Upper lobe of left lung (tissue), 6 donors: ENCODE results near the gene DIAPH2. TPM values are rescaled to one million over a fixed set of nuclear protein-coding genes. Genes with fewer than 3 reads are reported as not detected.

Source experiments
- ATAC-seq, 2 donors: fragments of 200-7000 bp; cut with Tn5 transposase; one replicate each; pipeline ENCODE4 v1.9.1; 2022; ENCODE audit warnings: mild to moderate bottlenecking in 2 of 2, moderate library complexity in 2 of 2; ENCODE audit not compliant: low FRiP score in 2 of 2
- DNase-seq, 2 donors: peaks; one replicate each; pipeline ENCODE4 v3.0.0-alpha.2; 2019 to 2020
- H3K27ac ChIP-seq, 4 donors: fragments of 200-600 bp; sonication (generic); one replicate each; pipeline ENCODE4 v1.5.1; 2016 to 2019
- H3K27me3 ChIP-seq, 4 donors: fragments of 200-600 bp; sonication (generic); one replicate each; pipeline ENCODE4 v1.5.1; 2017 to 2019
- H3K36me3 ChIP-seq, 4 donors: fragments of 200-600 bp; sonication (generic); one replicate each; pipeline ENCODE4 v1.5.1; 2016 to 2019
- H3K4me1 ChIP-seq, 4 donors: fragments of 200-600 bp; sonication (generic); one replicate each; pipeline ENCODE4 v1.5.1; 2018 to 2019
- H3K4me3 ChIP-seq, 4 donors: fragments of 200-600 bp; sonication (generic); one replicate each; pipeline ENCODE4 v1.5.1; 2017 to 2019; ENCODE audit warnings: mild to moderate bottlenecking in 2 of 4, moderate library complexity in 1 of 4
- H3K9me3 ChIP-seq, 4 donors: fragments of 200-600 bp; sonication (generic); one replicate each; pipeline ENCODE4 v1.5.1; 2018 to 2019
- CTCF ChIP-seq, 6 experiments: fragments of 450-650 bp in 4 of 6; fragments of 200-600 bp in 2 of 6; sonication (generic) in 2 of 6; IDR thresholded peaks; one replicate each; pipeline ENCODE4 v1.5.1; 2016 to 2019; ENCODE audit warnings: antibody characterized with exemption in 6 of 6
- EP300 ChIP-seq, 4 donors: sonication (generic); formaldehyde crosslinking; IDR thresholded peaks; one replicate each; pipeline ENCODE4 v1.5.1; 2017; ENCODE audit warnings: antibody characterized with exemption in 4 of 4, control low read depth in 2 of 4
- POLR2A ChIP-seq, 4 donors: fragments of 450-650 bp; IDR thresholded peaks; one replicate each; pipeline ENCODE4 v1.5.1; 2016 to 2017; ENCODE audit warnings: antibody characterized with exemption in 4 of 4, mild to moderate bottlenecking in 2 of 4
- POLR2AphosphoS5 ChIP-seq, 2 donors: sonication (generic); formaldehyde crosslinking; IDR thresholded peaks; one replicate each; pipeline ENCODE4 v1.5.1; 2017; ENCODE audit warnings: antibody characterized with exemption in 2 of 2
- whole genome bisulfite sequencing, 2 donors: methylation state at CpG; one replicate each; pipeline ENCODE4 v1.1.5; 2017 to 2018; 5-methylcytosine and 5-hydroxymethylcytosine counted together
- total RNA-seq, 6 donors: library from RNA; depleted of rRNA in 4 of 6; stranded (reverse); fragments of >200 nt in 4 of 6; gene quantifications; one replicate each; pipeline versions ENCODE4 v1.1.0 to v1.2.1, GENCODE V29; 2016 to 2021
- donor health status: DM: no; HTN: no; CAD: no; lungs with moderate emphysema.
- donor health status: DM: no; HTN: yes; CAD: no; lungs with severe emphysema.

Gene DIAPH2
- total RNA-seq, 6 donors from 2014 or later = 22.5 to 107 (median 44.1) TPM

DNA sequence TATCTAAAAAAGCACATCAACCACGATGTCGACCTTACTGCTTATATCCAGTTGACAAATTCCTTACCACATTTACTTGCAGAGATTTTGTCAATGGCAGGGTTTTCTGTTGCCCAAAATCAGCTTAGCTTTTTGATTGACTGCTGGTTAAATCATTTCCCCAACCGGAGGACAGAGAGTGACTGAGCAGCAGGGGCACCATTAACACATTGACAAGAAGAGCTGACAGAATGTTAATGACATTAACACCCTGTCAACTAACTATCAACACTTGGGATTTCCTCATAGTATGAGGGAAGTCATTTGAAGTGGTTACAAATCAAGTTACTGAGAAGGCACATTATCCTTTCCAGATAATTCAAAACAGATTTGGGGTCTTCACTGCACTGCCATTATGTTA, 567.5 kb downstream of the DIAPH2 start:
- WGBS, 2 donors = 55 to 57% methylated on average over 3 of the region's 3 CpGs
- no peak for DNase-seq
- no peak for ATAC-seq
- Histone ChIP-seq H3K36me3 (no peaks in the 10 kb centered on the region), H3K27me3 (no peaks in the 10 kb centered on the region), H3K27ac (no peak overlapping the region), H3K4me1 (no peaks in the 10 kb centered on the region), H3K4me3 (no peak overlapping the region), H3K9me3 (no peaks in the 10 kb centered on the region)
- TF ChIP-seq CTCF (IDR thresholded peaks at IDR 0.05) (no peak), EP300 (IDR thresholded peaks at IDR 0.05) (no peak), POLR2AphosphoS5 (IDR thresholded peaks at IDR 0.05) (no peak), POLR2A (IDR thresholded peaks at IDR 0.05) (no peak)

- Histone ChIP-seq H3K27me3 (no peaks in the 10 kb centered on the region), H3K4me3 (no peak overlapping the region), H3K27ac (no peak overlapping the region), H3K4me1 (no peaks in the 10 kb centered on the region), H3K9me3 (no peaks in the 10 kb centered on the region), H3K36me3 (no peaks in the 10 kb centered on the region)
- 59 to 67% methylated on average over 5 of the region's 5 CpGs for WGBS, 2 donors
- DNase-seq (no peak), ATAC-seq (no peak)
- TF ChIP-seq POLR2AphosphoS5 (IDR thresholded peaks at IDR 0.05) (no peak), CTCF (IDR thresholded peaks at IDR 0.05) (no peak), POLR2A (IDR thresholded peaks at IDR 0.05) (no peak), EP300 (IDR thresholded peaks at IDR 0.05) (no peak)
Measured at GRCh38 chrX:97260679-97261078, 576.0 kb downstream of the DIAPH2 start.

DNA sequence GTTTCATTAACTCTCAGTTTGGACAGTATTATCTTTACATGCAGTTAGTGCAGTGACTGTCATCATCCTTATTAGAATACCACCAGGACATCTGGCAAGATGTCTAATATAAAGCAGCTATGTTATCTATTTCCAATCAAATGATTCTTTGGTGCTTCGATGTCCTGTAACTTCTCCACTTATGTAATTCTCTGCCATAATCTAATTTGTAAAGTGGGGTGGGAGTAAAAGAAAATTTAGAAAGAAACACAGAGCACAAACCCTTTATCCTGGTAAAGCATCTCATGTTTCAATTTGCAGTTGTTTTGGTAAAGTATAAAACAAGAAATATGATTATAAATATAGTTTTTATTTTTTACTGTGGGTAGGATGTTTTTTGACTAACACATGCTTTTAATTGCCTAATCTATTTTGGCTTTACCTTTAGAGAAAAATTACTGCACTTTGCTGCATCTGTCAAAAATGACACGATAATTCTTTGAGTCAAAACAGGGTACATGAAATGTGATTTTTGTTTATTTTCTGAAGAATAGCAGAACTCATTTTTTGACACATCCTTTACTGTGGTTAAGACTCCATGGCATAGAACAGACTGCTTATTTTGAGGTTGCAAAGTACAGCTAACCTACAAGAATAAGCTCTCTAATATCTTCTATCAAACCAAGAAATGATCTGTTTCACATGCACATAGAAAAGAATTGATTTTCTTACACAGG, 581.9 kb downstream of the DIAPH2 start:
- 76 to 79% methylated on average over 2 of the region's 2 CpGs for WGBS, 2 donors
- DNase-seq (no peak), ATAC-seq (no peak)
- no peak overlapping the region for H3K4me3 ChIP-seq
- H3K27me3 ChIP-seq = no peaks in the 10 kb centered on the region
- TF ChIP-seq CTCF (IDR thresholded peaks at IDR 0.05) (no peak), EP300 (IDR thresholded peaks at IDR 0.05) (no peak), POLR2A (IDR thresholded peaks at IDR 0.05) (no peak), POLR2AphosphoS5 (IDR thresholded peaks at IDR 0.05) (no peak)
- no peaks in the 10 kb centered on the region for H3K4me1 ChIP-seq
- no peaks in the 10 kb centered on the region for H3K36me3 ChIP-seq
- H3K27ac ChIP-seq = no peak overlapping the region
- no peaks in the 10 kb centered on the region for H3K9me3 ChIP-seq

- no peak for TF ChIP-seq CTCF (IDR thresholded peaks at IDR 0.05)
- no peak for TF ChIP-seq POLR2A (IDR thresholded peaks at IDR 0.05)
- no peak for TF ChIP-seq POLR2AphosphoS5 (IDR thresholded peaks at IDR 0.05)
- TF ChIP-seq EP300 (IDR thresholded peaks at IDR 0.05) = no peak
- no peaks in the 10 kb centered on the region for H3K9me3 ChIP-seq
- H3K4me3 ChIP-seq = no peak overlapping the region
- H3K36me3 ChIP-seq = no peaks in the 10 kb centered on the region
- no peak overlapping the region for H3K27ac ChIP-seq
- H3K4me1 ChIP-seq = no peaks in the 10 kb centered on the region
- DNase-seq (no peak), ATAC-seq (no peak)
- WGBS, 2 donors = 63 to 64% methylated on average over 4 of the region's 4 CpGs
- H3K27me3 ChIP-seq = no peaks in the 10 kb centered on the region
Measured at GRCh38 chrX:97267396-97268181, 582.9 kb downstream of the DIAPH2 start.
